ENCODE data around the gene SFXN5.

DNA sequence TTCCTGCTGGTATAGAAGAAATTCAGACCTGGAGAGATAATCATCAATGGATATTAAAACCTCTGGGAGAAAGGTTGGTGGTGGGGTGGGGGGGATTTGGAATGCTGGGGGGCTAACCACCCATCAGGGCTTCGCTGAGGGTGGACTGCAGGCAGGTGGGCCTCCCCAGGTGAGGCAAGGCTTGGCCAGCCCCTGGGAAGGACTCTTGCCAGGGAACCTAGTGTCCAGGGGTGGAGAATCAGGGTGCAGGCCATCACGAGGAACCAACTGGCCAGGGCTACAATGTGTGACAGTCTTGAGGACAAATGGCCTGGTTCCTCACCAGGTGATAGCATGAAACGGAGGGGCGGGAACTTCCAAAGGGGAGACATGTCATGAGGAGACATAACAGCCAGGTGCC, 29.4 kb upstream of the SFXN5 start:
- TF ChIP-seq POLR2A (IDR thresholded peaks at IDR 0.05) = no peak
- TF ChIP-seq, protein P1, sequence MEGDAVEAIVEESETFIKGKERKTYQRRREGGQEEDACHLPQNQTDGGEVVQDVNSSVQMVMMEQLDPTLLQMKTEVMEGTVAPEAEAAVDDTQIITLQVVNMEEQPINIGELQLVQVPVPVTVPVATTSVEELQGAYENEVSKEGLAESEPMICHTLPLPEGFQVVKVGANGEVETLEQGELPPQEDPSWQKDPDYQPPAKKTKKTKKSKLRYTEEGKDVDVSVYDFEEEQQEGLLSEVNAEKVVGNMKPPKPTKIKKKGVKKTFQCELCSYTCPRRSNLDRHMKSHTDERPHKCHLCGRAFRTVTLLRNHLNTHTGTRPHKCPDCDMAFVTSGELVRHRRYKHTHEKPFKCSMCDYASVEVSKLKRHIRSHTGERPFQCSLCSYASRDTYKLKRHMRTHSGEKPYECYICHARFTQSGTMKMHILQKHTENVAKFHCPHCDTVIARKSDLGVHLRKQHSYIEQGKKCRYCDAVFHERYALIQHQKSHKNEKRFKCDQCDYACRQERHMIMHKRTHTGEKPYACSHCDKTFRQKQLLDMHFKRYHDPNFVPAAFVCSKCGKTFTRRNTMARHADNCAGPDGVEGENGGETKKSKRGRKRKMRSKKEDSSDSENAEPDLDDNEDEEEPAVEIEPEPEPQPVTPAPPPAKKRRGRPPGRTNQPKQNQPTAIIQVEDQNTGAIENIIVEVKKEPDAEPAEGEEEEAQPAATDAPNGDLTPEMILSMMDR (IDR thresholded peaks at IDR 0.05) = no peak
